ENCODE results near the gene RNPEP. TPM values are rescaled to one million over a fixed set of nuclear protein-coding genes. Genes with fewer than 3 reads are reported as not detected.

Gene RNPEP
- total and polyA plus RNA-seq, 2 of the 13 experiments (the other 11 are each of a cell fraction or from before 2014, with no cell fraction given) = 20.6 to 38.4 TPM

- TF ChIP-seq ZBTB33 (CRISPR knock-in tag; IDR thresholded peaks at IDR 0.05) (0 out of 2 replicates have a peak, but pooled peaks have one; percentile 7), ZGPAT (CRISPR knock-in tag; IDR thresholded peaks at IDR 0.05) (peak; percentile 26; the same call in 1 of the 2 replicates), HMGXB3 (CRISPR knock-in tag; IDR thresholded peaks at IDR 0.05; ENCODE audit: borderline replicate concordance) (peak; percentile 56; the same call in 1 of the 2 replicates), FOXA3 (CRISPR knock-in tag; IDR thresholded peaks at IDR 0.05) (peak; percentile 87), HNF4G (IDR thresholded peaks at IDR 0.05; ENCODE audit: borderline replicate concordance, low read depth, low read length) (no peak), HNF4G (CRISPR knock-in tag; IDR thresholded peaks at IDR 0.05; ENCODE audit: borderline replicate concordance, low read depth) (peak; percentile 38; the same call in 1 of the 2 replicates), HNF1A (IDR thresholded peaks at IDR 0.05; ENCODE audit: low read depth) (no peak; the same call in 1 of the 2 replicates), HNF1A (CRISPR knock-in tag; IDR thresholded peaks at IDR 0.05; ENCODE audit: borderline replicate concordance) (peak; percentile 35; the same call in 1 of the 2 replicates), ZNF138 (CRISPR knock-in tag; IDR thresholded peaks at IDR 0.05; ENCODE audit: low read depth) (no peak), ELF3 (CRISPR knock-in tag; IDR thresholded peaks at IDR 0.05) (peak; percentile 52), KDM6A (CRISPR knock-in tag; IDR thresholded peaks at IDR 0.05; ENCODE audit: low read depth) (peak; percentile 90), HNF1B (CRISPR knock-in tag; IDR thresholded peaks at IDR 0.05) (peak; percentile 65), PPARG (CRISPR knock-in tag; conservative IDR thresholded peaks at IDR 0.05) (peak; percentile 58; the same call in 1 of the 2 replicates), SP5 (CRISPR knock-in tag; IDR thresholded peaks at IDR 0.05; ENCODE audit: borderline replicate concordance, low read depth) (peak; percentile 65), KLF16 (CRISPR knock-in tag; IDR thresholded peaks at IDR 0.05) (no peak), FOXO1 (CRISPR knock-in tag; IDR thresholded peaks at IDR 0.05) (peak; percentile 94)
Observed at GRCh38 chr1:202046227-202046626, 63.8 kb downstream of the RNPEP start (continued).

Measured in HepG2 (cell line).